OCI-LY1 (cell line): ENCODE measurements around the gene TXNL4A.

Experiments
- H2AFZ ChIP-seq: fragments of 200-600 bp; sonication (generic), shearing (Covaris generic); 2 replicates; pipeline ENCODE4 v1.6.0; 2014; ENCODE audit warnings: antibody characterized with exemption, mild to moderate bottlenecking, low read length
- H3F3A ChIP-seq: fragments of 200-600 bp; sonication (generic), shearing (Covaris generic); 2 replicates; pipeline ENCODE4 v1.6.0; 2014; ENCODE audit warnings: mild to moderate bottlenecking, antibody characterized with exemption, low read length, moderate library complexity; ENCODE audit not compliant: insufficient read depth
- H3K27ac ChIP-seq: fragments of 200-600 bp; sonication (generic); 2 replicates; pipeline ENCODE4 v1.5.1; 2014; ENCODE audit warnings: low read length, mixed run types, mild to moderate bottlenecking, low read depth; ENCODE audit not compliant: poor library complexity, severe bottlenecking
- H3K27me3 ChIP-seq: fragments of 200-600 bp; sonication (generic); 2 replicates; pipeline ENCODE4 v1.6.0; 2014; ENCODE audit warnings: antibody characterized with exemption, mild to moderate bottlenecking, low read length, moderate library complexity; ENCODE audit not compliant: insufficient read depth
- H3K36me3 ChIP-seq: fragments of 200-600 bp; sonication (generic); 2 replicates; pipeline ENCODE4 v1.6.1; 2014; ENCODE audit warnings: mild to moderate bottlenecking, antibody characterized with exemption, low read length, moderate library complexity, mixed read lengths; ENCODE audit not compliant: insufficient read depth
- H3K4me1 ChIP-seq: fragments of 200-600 bp; sonication (generic); 2 replicates; pipeline ENCODE4 v1.5.1; 2014; ENCODE audit warnings: mild to moderate bottlenecking, low read length, moderate library complexity; ENCODE audit not compliant: insufficient read depth, severe bottlenecking
- H3K4me2 ChIP-seq: fragments of 200-600 bp; sonication (generic), shearing (Covaris generic); 2 replicates; pipeline ENCODE4 v1.6.1; 2014; ENCODE audit warnings: low read length
- H3K4me3 ChIP-seq: fragments of 200-600 bp; sonication (generic); 2 replicates; pipeline ENCODE4 v1.5.1; 2014; ENCODE audit warnings: low read length, low read depth, mild to moderate bottlenecking, mixed read lengths; ENCODE audit not compliant: poor library complexity, severe bottlenecking
- H3K79me2 ChIP-seq: fragments of 200-600 bp; shearing (Covaris generic); 2 replicates; pipeline ENCODE4 v1.6.1; 2016; ENCODE audit warnings: mixed run types, low read length, mixed read lengths; ENCODE audit not compliant: insufficient read depth
- H3K9ac ChIP-seq: fragments of 200-600 bp; sonication (generic), shearing (Covaris generic); 2 replicates; pipeline ENCODE4 v1.6.1; 2014; ENCODE audit warnings: mild to moderate bottlenecking, low read length, mixed read lengths
- H3K9me2 ChIP-seq: fragments of 200-600 bp; sonication (generic), shearing (Covaris generic); 2 replicates; pipeline ENCODE4 v1.6.1; 2014; ENCODE audit warnings: low read depth, mild to moderate bottlenecking, low read length, mixed read lengths
- H3K9me3 ChIP-seq: fragments of 200-600 bp; shearing (Covaris generic); 2 replicates; pipeline ENCODE4 v1.6.1; 2014; ENCODE audit warnings: low read length, mixed read lengths
- H4K20me1 ChIP-seq: fragments of 200-600 bp; sonication (generic), shearing (Covaris generic); 2 replicates; pipeline ENCODE4 v1.6.0; 2016; ENCODE audit warnings: mild to moderate bottlenecking, low read length; ENCODE audit not compliant: insufficient read depth
- CTCF ChIP-seq: fragments of 200-600 bp; sonication (generic), shearing (Covaris generic); IDR thresholded peaks from 2 replicates; pipeline ENCODE4 v1.5.1; 2017; ENCODE audit warnings: mild to moderate bottlenecking, antibody characterized with exemption, low read length, moderate library complexity, mixed read lengths
- EZH2 ChIP-seq: fragments of 200-600 bp; sonication (generic), shearing (Covaris generic); IDR thresholded peaks from 2 replicates; pipeline ENCODE4 v1.8.0; 2017; ENCODE audit warnings: borderline replicate concordance, mixed run types, mild to moderate bottlenecking, antibody characterized with exemption, low read length, moderate library complexity, mixed read lengths

TXNL4A gene

GRCh38 chr18:79983253-79983652, 5.1 kb downstream of the TXNL4A start:
- H2AFZ ChIP-seq: no peak overlapping the region
- peaks cover 19% of the 10 kb centered on the region for H3K4me1 ChIP-seq
- no peaks in the 10 kb centered on the region for H3K9me2 ChIP-seq
- peaks cover 3% of the 10 kb centered on the region for H4K20me1 ChIP-seq
- no peak overlapping the region for H3K4me2 ChIP-seq
- H3K4me3 ChIP-seq: no peak overlapping the region
- H3K27ac ChIP-seq: no peak overlapping the region
- no peak overlapping the region for H3K9ac ChIP-seq
- H3K36me3 ChIP-seq: peaks cover 71% of the 10 kb centered on the region
- H3K27me3 ChIP-seq: no peaks in the 10 kb centered on the region
- TF ChIP-seq EZH2 (no peak), CTCF (no peak)
- no peaks in the 10 kb centered on the region for H3F3A ChIP-seq
- H3K9me3 ChIP-seq: no peaks in the 10 kb centered on the region
- peaks cover 99% of the 10 kb centered on the region for H3K79me2 ChIP-seq

- Histone ChIP-seq H3F3A (no peaks in the 10 kb centered on the region), H3K36me3 (peaks cover 71% of the 10 kb centered on the region), H3K9me3 (no peaks in the 10 kb centered on the region), H3K4me3 (no peak overlapping the region), H3K9me2 (no peaks in the 10 kb centered on the region), H3K27ac (no peak overlapping the region), H3K4me2 (no peak overlapping the region), H3K79me2 (peaks cover 100% of the 10 kb centered on the region), H3K27me3 (no peaks in the 10 kb centered on the region), H4K20me1 (peaks cover 3% of the 10 kb centered on the region), H3K4me1 (peaks cover 19% of the 10 kb centered on the region), H2AFZ (no peak overlapping the region), H3K9ac (no peak overlapping the region)
- TF ChIP-seq EZH2: no peak
- no peak for TF ChIP-seq CTCF
Measured at GRCh38 chr18:79982736-79983135, 5.6 kb downstream of the TXNL4A start.

- no peaks in the 10 kb centered on the region for H3K9me2 ChIP-seq
- H3K79me2 ChIP-seq: peaks cover 86% of the 10 kb centered on the region
- H3K27me3 ChIP-seq: no peaks in the 10 kb centered on the region
- H3K36me3 ChIP-seq: peaks cover 73% of the 10 kb centered on the region
- no peaks in the 10 kb centered on the region for H3F3A ChIP-seq
- peaks cover 3% of the 10 kb centered on the region for H4K20me1 ChIP-seq
- H2AFZ ChIP-seq: no peak overlapping the region
- no peak overlapping the region for H3K4me3 ChIP-seq
- no peak overlapping the region for H3K4me2 ChIP-seq
- no peak overlapping the region for H3K9ac ChIP-seq
- H3K4me1 ChIP-seq: no peaks in the 10 kb centered on the region
- TF ChIP-seq EZH2 (no peak), CTCF (no peak)
- no peak overlapping the region for H3K27ac ChIP-seq
- no peaks in the 10 kb centered on the region for H3K9me3 ChIP-seq
Measured at GRCh38 chr18:79980585-79980984, 7.8 kb downstream of the TXNL4A start.
